ENCODE measurements around the gene NEUROD1. TPM values are rescaled to one million over a fixed set of nuclear protein-coding genes. Genes with fewer than 3 reads are reported as not detected.

NEUROD1 gene
- total RNA-seq, 1 experiment from 2014 or later: not detected

DNA sequence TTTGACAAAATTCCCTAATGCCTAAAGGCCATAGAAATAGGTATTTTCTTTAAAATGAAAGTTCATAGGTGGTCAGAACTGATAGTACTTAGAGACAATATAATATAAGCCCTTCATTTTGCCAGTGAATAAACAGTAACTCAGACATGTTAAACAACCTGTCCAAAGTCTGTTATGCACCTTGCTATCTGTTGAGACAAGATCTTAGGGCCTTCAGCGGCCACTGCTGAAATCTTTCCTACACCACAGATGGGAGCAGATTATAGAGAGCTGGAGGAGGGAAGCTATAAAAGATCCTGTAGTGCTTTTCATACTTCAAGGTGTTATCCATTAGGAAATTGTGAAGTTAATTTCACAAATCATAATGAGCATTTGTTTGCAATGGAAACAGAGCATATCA lies 37.2 kb downstream of the NEUROD1 start:
- Histone ChIP-seq H3K9me3 (ENCODE audit: insufficient read depth, low read depth) (no peaks in the 10 kb centered on the region), H4K20me1 (ENCODE audit: insufficient read depth) (no peaks in the 10 kb centered on the region), H3K79me2 (ENCODE audit: low read depth) (no peaks in the 10 kb centered on the region), H3K36me3 (ENCODE audit: low read depth) (no peaks in the 10 kb centered on the region), H3K4me2 (no peak overlapping the region), H3K27ac (no peak overlapping the region), H3K4me1 (replicated peaks; ENCODE audit: insufficient read depth) (no peaks in the 10 kb centered on the region), H3K9me2 (ENCODE audit: insufficient read depth) (no peaks in the 10 kb centered on the region; the same call in 1 of the 2 replicates), H3F3A (ENCODE audit: insufficient read depth, low read depth) (no peaks in the 10 kb centered on the region), H3K4me3 (no peak overlapping the region), H2AFZ (no peak overlapping the region), H3K27me3 (ENCODE audit: insufficient read depth, low read depth) (no peaks in the 10 kb centered on the region)
- intact Hi-C loops (cut with micrococcal nuclease; ENCODE audit: unreplicated experiment): no loop called here
- CTCF ChIA-PET: no interaction called here
- no TSS peak for BruUV-seq (replicated peaks)
- POLR2A ChIA-PET (ENCODE audit: unreplicated experiment): interaction anchor here (0.7 kb wide), 1 partner anchor 31 kb away, joined by 6 read pairs; no protein-coding TSS in a partner anchor
- DNase-seq: no peak
- no peak for TF ChIP-seq EZH2 (IDR thresholded peaks at IDR 0.05; ENCODE audit: low read depth)

DNA sequence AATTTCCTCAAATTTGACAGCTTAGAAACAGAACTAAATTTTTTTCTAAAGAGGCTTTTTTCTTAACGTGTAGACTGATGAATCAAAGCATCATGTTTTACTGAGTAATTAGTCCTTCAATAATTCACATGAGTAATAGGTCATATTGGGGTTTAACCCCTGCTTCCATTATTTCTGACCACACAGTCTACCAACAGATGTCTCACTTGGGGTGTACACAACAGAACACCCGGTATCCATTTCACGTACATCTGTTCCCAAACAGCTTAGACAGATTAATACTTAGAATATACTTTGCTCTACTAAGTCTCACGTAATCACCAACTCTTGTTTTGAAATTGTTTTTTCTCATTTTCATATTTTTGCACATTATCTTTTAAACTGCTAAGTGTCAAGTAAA lies 38.2 kb downstream of the NEUROD1 start:
- H4K20me1 ChIP-seq (ENCODE audit: insufficient read depth): no peaks in the 10 kb centered on the region
- H3K36me3 ChIP-seq (ENCODE audit: low read depth): no peaks in the 10 kb centered on the region
- H3K9me2 ChIP-seq (ENCODE audit: insufficient read depth): no peaks in the 10 kb centered on the region; the same call in 1 of the 2 replicates
- H3K4me1 ChIP-seq (replicated peaks; ENCODE audit: insufficient read depth): no peaks in the 10 kb centered on the region
- H3K4me3 ChIP-seq: no peak overlapping the region
- no peaks in the 10 kb centered on the region for H3K27me3 ChIP-seq (ENCODE audit: insufficient read depth, low read depth)
- H2AFZ ChIP-seq: no peak overlapping the region
- intact Hi-C loops (cut with micrococcal nuclease; ENCODE audit: unreplicated experiment): no loop called here
- H3K9me3 ChIP-seq (ENCODE audit: insufficient read depth, low read depth): no peaks in the 10 kb centered on the region
- POLR2A ChIA-PET (ENCODE audit: unreplicated experiment): no interaction called here
- no peak for DNase-seq
- BruUV-seq (replicated peaks): no TSS peak
- H3F3A ChIP-seq (ENCODE audit: insufficient read depth, low read depth): no peaks in the 10 kb centered on the region
- H3K4me2 ChIP-seq: no peak overlapping the region
- H3K27ac ChIP-seq: no peak overlapping the region
- no peaks in the 10 kb centered on the region for H3K79me2 ChIP-seq (ENCODE audit: low read depth)
- CTCF ChIA-PET: interaction anchor here (0.6 kb wide), 1 partner anchor 497 kb away, joined by 3 read pairs; no protein-coding TSS in a partner anchor
- no peak for TF ChIP-seq EZH2 (IDR thresholded peaks at IDR 0.05; ENCODE audit: low read depth)
- TF ChIP-seq, protein P1, sequence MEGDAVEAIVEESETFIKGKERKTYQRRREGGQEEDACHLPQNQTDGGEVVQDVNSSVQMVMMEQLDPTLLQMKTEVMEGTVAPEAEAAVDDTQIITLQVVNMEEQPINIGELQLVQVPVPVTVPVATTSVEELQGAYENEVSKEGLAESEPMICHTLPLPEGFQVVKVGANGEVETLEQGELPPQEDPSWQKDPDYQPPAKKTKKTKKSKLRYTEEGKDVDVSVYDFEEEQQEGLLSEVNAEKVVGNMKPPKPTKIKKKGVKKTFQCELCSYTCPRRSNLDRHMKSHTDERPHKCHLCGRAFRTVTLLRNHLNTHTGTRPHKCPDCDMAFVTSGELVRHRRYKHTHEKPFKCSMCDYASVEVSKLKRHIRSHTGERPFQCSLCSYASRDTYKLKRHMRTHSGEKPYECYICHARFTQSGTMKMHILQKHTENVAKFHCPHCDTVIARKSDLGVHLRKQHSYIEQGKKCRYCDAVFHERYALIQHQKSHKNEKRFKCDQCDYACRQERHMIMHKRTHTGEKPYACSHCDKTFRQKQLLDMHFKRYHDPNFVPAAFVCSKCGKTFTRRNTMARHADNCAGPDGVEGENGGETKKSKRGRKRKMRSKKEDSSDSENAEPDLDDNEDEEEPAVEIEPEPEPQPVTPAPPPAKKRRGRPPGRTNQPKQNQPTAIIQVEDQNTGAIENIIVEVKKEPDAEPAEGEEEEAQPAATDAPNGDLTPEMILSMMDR (conservative IDR thresholded peaks at IDR 0.05): no peak

DNA sequence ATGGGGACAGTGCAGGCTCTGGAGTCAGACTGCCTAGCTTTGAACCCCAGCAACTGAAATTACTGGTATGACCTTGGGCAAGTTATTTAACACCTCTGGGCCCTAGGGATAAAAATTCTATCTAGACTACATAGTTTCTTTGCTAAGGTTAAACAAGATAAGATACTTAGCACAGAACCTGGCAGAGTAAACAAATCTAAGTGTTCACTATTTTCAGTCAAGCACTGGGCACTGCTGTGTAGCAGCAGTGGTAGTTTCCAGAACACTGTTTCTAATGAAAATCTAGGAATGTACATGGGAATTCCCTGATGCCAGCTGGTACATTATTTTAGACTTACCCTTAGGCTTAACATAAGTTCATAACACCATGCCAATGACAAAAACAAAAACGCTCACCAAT lies 40.6 kb downstream of the NEUROD1 start:
- Histone ChIP-seq H3K4me1 (replicated peaks; ENCODE audit: insufficient read depth) (no peaks in the 10 kb centered on the region), H3K9me3 (ENCODE audit: insufficient read depth, low read depth) (no peaks in the 10 kb centered on the region), H3K9me2 (ENCODE audit: insufficient read depth) (no peaks in the 10 kb centered on the region; the same call in 1 of the 2 replicates), H3F3A (ENCODE audit: insufficient read depth, low read depth) (no peaks in the 10 kb centered on the region), H2AFZ (no peak overlapping the region), H3K27me3 (ENCODE audit: insufficient read depth, low read depth) (no peaks in the 10 kb centered on the region), H4K20me1 (ENCODE audit: insufficient read depth) (no peaks in the 10 kb centered on the region), H3K36me3 (ENCODE audit: low read depth) (no peaks in the 10 kb centered on the region), H3K27ac (no peak overlapping the region), H3K4me3 (no peak overlapping the region), H3K79me2 (ENCODE audit: low read depth) (no peaks in the 10 kb centered on the region), H3K4me2 (no peak overlapping the region)
- ChIA-PET CTCF (no interaction called here), POLR2A (ENCODE audit: unreplicated experiment) (no interaction called here)
- TF ChIP-seq, protein P1 (conservative IDR thresholded peaks at IDR 0.05): no peak
- TF ChIP-seq EZH2 (IDR thresholded peaks at IDR 0.05; ENCODE audit: low read depth): no peak
- DNase-seq: no peak
- intact Hi-C loops (cut with micrococcal nuclease; ENCODE audit: unreplicated experiment): no loop called here
- no TSS peak for BruUV-seq (replicated peaks)

DNA sequence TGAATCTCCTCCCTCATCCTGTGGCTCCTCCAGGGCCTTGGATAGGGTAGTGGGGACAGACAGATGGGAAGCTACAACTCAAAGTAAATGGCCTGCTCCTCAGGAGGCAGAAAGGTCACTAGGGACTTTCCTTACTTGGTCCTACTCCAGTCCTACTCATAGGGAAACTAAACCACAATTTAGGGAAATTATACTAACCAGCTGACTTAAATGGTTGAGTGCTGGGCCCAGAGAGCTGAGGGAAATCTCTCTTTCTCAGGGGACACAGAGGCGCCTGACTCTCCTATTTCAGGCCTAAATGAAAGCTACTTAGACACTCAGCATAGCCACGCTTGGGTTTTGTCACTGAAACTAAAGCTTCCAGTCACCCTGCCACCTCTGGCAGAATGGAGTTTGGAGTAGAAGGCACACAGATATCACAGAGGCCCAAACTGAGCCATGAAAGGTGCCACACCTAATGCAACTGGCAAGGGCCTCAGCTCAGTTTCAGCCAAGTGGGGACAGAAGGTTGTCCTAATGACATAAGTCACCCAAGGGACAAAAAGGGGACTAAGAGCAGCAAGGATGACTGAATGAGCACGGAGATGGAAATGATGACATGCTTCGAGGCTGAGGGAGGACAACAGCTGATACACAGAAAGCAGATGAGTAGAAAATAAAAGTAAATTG lies 47.5 kb downstream of the NEUROD1 start:
- Histone ChIP-seq H3K27me3 (ENCODE audit: insufficient read depth, low read depth) (no peaks in the 10 kb centered on the region), H2AFZ (no peak overlapping the region), H3F3A (ENCODE audit: insufficient read depth, low read depth) (no peaks in the 10 kb centered on the region), H3K27ac (no peak overlapping the region), H3K9me3 (ENCODE audit: insufficient read depth, low read depth) (no peaks in the 10 kb centered on the region), H3K36me3 (ENCODE audit: low read depth) (no peaks in the 10 kb centered on the region), H3K9me2 (ENCODE audit: insufficient read depth) (no peaks in the 10 kb centered on the region), H3K4me2 (no peak overlapping the region), H4K20me1 (ENCODE audit: insufficient read depth) (no peaks in the 10 kb centered on the region), H3K4me1 (replicated peaks; ENCODE audit: insufficient read depth) (no peaks in the 10 kb centered on the region), H3K4me3 (no peak overlapping the region), H3K79me2 (ENCODE audit: low read depth) (no peaks in the 10 kb centered on the region)
- no peak for DNase-seq
- intact Hi-C loops (cut with micrococcal nuclease; ENCODE audit: unreplicated experiment): no loop called here
- CTCF ChIA-PET: no interaction called here
- BruUV-seq (replicated peaks): no TSS peak
- no peak for TF ChIP-seq EZH2 (IDR thresholded peaks at IDR 0.05; ENCODE audit: low read depth)
- TF ChIP-seq, protein P1 (conservative IDR thresholded peaks at IDR 0.05): no peak
- POLR2A ChIA-PET (ENCODE audit: unreplicated experiment): no interaction called here
